Stimulated activated CD4-positive, alpha-beta T cell treated with anti-CD3 and anti-CD28 coated beads, Interleukin-2, amount 100 ng/mL, for 24 hours (primary cell): ENCODE measurements around the gene TMPRSS3.

Experiments
- DNase-seq, 2 donors: peaks; one replicate each; pipeline ENCODE4 v3.0.0-alpha.2; 2020

Gene TMPRSS3

DNA sequence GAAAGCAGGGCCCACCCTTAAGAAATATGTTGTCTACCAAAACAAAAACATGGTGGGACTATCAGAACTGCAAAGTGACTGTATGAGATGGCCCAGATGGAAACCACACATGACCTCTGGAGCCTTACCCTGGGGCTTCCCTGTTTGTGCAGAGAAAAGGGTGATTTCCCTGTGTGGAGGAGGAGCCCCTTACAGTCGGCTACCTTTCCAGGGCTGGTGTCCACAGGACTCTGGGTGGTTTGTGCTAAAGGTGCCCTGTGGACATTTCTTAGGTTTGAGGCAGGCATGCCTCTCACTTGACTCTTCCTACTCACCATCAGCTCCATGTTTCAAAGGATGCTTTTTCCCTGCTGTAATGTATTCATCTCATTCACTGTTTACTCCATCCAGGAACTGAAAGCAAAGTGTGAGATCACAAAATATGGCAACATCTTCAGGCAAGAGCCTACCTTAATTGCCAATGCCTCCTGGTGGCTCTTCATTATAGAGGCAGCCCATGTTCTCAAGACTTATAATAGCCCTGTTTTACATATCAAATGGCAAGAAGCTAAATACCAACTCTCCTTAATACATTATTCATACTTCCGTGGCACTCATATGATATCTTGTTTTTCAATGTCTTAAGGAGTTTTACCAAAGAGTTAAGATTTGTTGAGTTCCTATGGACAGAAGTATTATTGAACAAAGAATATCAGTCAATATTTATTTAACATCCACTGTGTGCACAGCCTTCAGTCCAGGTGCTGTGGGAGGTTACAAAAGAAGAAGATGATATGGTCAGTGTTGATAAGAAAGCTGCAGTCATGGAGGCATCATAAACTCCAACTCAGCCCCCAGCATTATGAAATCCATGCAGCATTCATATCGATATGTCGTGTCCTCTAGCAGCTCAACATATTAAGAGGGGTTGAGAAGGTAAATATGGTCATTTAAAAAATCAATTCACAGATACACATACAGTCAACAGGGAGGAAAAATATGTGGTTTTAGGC lies 65.2 kb downstream of the TMPRSS3 start:
- no peak for DNase-seq

DNA sequence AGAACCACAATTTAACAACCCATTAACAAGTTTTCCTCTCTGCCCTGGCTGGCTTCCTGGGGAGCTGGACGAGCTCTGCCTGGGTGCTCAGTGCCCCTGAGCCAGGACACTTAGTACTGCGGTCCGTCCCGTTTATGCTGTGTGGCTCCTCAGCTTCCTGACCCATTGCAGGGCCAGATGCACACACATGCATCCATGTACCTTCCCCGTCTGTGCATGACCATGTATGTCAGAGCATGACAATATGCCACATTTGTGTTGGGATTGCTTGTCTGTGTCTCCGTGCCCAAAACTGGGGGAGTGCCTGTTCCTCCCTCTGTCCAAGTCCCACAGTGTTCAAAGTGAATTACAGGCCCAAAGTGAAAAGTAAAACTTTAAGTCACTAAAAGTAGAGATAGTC lies 71.0 kb downstream of the TMPRSS3 start:
- no peak for DNase-seq
